Thyroid gland (tissue), 4 donors: ENCODE data around the gene WDR83.

ENCODE experiments used
- CTCF ChIP-seq, 6 experiments: fragments of 200-600 bp in 3 of 6; fragments of 450-650 bp in 3 of 6; sonication (generic) in 3 of 6; IDR thresholded peaks; one replicate each; pipeline ENCODE4 v1.5.1; 2016 to 2019; ENCODE audit warnings: antibody characterized with exemption in 6 of 6, mild to moderate bottlenecking in 2 of 6, inconsistent platforms in 1 of 6, moderate library complexity in 1 of 6
- POLR2A ChIP-seq, 2 donors: fragments of 450-650 bp; IDR thresholded peaks; one replicate each; pipeline ENCODE4 v1.6.1; 2017; ENCODE audit warnings: antibody characterized with exemption in 2 of 2, mild to moderate bottlenecking in 2 of 2, moderate library complexity in 1 of 2

- no peak for TF ChIP-seq CTCF (IDR thresholded peaks at IDR 0.05)
- TF ChIP-seq POLR2A (IDR thresholded peaks at IDR 0.05) = no peak
Measured at GRCh38 chr19:12676928-12677327, 10.3 kb downstream of the WDR83 start.
